Lower lobe of right lung (tissue), 2 donors: Measurements from ENCODE around the gene MRE11. TPM values are rescaled to one million over a fixed set of nuclear protein-coding genes. Genes with fewer than 3 reads are reported as not detected.

Experiments
- ATAC-seq, 2 donors: fragments of 200-7000 bp; cut with Tn5 transposase; one replicate each; pipeline ENCODE4 v1.9.1; 2020 to 2022; ENCODE audit warnings: mild to moderate bottlenecking in 2 of 2, moderate library complexity in 2 of 2
- DNase-seq: peaks from one replicate; pipeline ENCODE4 v3.0.0-alpha.2; 2020
- H3K27ac ChIP-seq: fragments of 200-600 bp; one replicate; pipeline ENCODE4 v1.8.0; 2022
- H3K27me3 ChIP-seq: fragments of 200-600 bp; one replicate; pipeline ENCODE4 v1.8.0; 2022; ENCODE audit warnings: low read depth
- H3K36me3 ChIP-seq: fragments of 200-600 bp; one replicate; pipeline ENCODE4 v1.8.0; 2022; ENCODE audit warnings: mild to moderate bottlenecking
- H3K4me1 ChIP-seq: fragments of 200-600 bp; one replicate; pipeline ENCODE4 v1.8.0; 2022
- H3K4me3 ChIP-seq: fragments of 200-600 bp; one replicate; pipeline ENCODE4 v1.8.0; 2022; ENCODE audit warnings: mild to moderate bottlenecking
- H3K9me3 ChIP-seq: fragments of 200-600 bp; one replicate; pipeline ENCODE4 v1.8.0; 2022
- CTCF ChIP-seq: fragments of 200-600 bp; IDR thresholded peaks from one replicate; pipeline ENCODE4 v1.8.0; 2022; ENCODE audit warnings: antibody characterized with exemption, mild to moderate bottlenecking
- intact Hi-C: fragments of 100-400 bp; cut with DNase I; formaldehyde crosslinking; loops from one replicate; pipeline ENCODE4 v1.11.0; 2022
- total RNA-seq: library from RNA; stranded (reverse); fragmentation: NEBNext Ultra II Directional; extraction: Animal tissue kit (Norgen Biotek cat#: 25700); gene quantifications from one replicate; pipeline ENCODE4 v1.2.1, GENCODE V29; 2021
- donor health status: DM: no; HTN: yes; CAD: no; lungs with severe emphysema.

MRE11 gene
- total RNA-seq, 1 donor from 2014 or later = 17.6 TPM

DNA sequence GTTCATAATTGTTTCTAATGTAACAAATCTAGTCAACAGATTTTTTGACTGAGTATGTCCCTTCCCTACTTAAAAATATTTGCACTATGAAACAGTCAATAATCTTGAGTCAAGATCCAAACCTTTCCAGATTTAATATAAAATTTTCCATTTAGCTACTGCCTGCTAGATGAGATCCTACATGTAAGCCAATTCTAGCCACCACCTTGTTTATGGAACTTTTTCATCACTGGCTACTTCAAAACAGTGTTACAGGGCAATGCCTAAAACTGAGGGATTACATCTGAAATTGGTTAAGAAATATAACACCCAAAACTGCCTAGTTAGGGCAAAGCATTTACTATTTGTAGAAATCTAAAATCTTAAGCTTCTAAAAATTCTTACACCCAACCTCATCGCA is 39.6 kb upstream of the MRE11 start:
- no peaks in the 10 kb centered on the region for H3K9me3 ChIP-seq
- TF ChIP-seq CTCF = no peak
- H3K4me3 ChIP-seq = no peak overlapping the region
- H3K4me1 ChIP-seq = no peaks in the 10 kb centered on the region
- intact Hi-C loops = no loop called here
- no peaks in the 10 kb centered on the region for H3K36me3 ChIP-seq
- H3K27me3 ChIP-seq = no peaks in the 10 kb centered on the region
- no peak for DNase-seq
- no peak overlapping the region for H3K27ac ChIP-seq
- ATAC-seq = no peak

DNA sequence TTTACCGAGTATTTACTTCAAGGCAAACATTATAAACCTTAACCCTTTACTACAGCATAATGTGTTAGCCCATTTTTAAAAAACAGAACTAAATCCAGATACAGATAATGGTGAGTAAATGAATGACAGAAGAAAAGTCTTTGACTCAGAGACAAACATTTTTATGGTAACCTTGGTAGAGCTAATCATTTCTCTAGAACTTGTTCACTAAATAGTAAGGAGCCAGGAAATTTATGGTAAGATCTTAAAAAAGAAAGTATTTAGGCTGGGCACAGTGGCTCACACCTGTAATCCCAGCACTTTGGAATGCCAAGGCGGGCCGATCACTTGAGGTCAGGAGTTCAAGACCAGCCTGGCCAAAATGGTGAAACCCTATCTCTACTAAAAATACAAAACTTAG is 38.6 kb upstream of the MRE11 start:
- no peaks in the 10 kb centered on the region for H3K27me3 ChIP-seq
- no peak overlapping the region for H3K4me3 ChIP-seq
- TF ChIP-seq CTCF = no peak
- H3K4me1 ChIP-seq = no peaks in the 10 kb centered on the region
- H3K9me3 ChIP-seq = no peaks in the 10 kb centered on the region
- no peak overlapping the region for H3K27ac ChIP-seq
- ATAC-seq = no peak
- intact Hi-C loops = no loop called here
- H3K36me3 ChIP-seq = no peaks in the 10 kb centered on the region
- no peak for DNase-seq

- ATAC-seq (no peak), DNase-seq (no peak)
- peaks cover 4% of the 10 kb centered on the region for H3K4me1 ChIP-seq
- intact Hi-C loops = no loop called here
- no peak for TF ChIP-seq CTCF
- no peak overlapping the region for H3K4me3 ChIP-seq
- H3K9me3 ChIP-seq = no peaks in the 10 kb centered on the region
- no peaks in the 10 kb centered on the region for H3K36me3 ChIP-seq
- H3K27ac ChIP-seq = no peak overlapping the region
- H3K27me3 ChIP-seq = no peaks in the 10 kb centered on the region
Measured at GRCh38 chr11:94528551-94528950, 34.9 kb upstream of the MRE11 start.

GRCh38 chr11:94526645-94527438 is 33.2 kb upstream of the MRE11 start:
- Histone ChIP-seq H3K4me3 (no peak overlapping the region), H3K4me1 (peaks cover 4% of the 10 kb centered on the region), H3K9me3 (no peaks in the 10 kb centered on the region), H3K36me3 (no peaks in the 10 kb centered on the region), H3K27me3 (no peaks in the 10 kb centered on the region), H3K27ac (no peak overlapping the region)
- intact Hi-C loops = no loop called here
- no peak for TF ChIP-seq CTCF
- DNase-seq (no peak), ATAC-seq (no peak)

DNA sequence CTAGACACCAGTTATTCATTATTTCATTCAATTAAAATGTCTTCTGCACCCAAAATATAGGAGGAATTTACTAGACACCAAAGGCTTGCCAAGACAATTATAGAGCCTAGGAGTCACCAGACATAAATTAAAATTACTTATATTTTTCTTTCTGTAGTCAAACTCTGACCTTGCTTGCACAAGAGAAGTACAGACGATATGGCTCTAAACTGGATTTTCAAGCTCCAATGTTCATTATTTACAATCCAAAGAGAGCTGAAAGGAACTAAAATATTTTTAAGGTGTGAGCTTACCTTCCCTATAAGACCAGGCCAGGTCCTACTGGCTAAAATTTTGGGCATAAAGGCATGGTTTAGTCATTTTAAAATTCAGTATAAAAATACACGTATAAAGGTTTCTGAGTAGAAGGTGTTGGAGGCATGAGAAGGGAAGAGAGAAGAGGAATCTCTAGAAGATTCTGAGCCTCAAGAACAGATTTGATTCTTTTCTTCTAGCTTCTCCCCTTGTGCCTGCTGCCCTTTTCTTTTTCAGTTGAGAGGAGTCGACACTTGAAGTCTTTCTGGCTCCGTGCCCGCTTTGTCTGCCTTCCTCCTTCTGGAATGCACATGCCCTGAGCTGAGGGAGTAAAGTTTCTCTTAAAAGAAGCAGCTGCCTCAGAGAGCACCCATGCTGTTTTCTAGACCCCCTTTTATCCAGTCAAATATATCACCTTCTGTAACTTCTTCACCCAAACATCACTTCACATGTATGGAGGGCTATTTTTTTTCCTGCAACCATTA is 32.1 kb upstream of the MRE11 start:
- H3K4me3 ChIP-seq = no peak overlapping the region
- H3K36me3 ChIP-seq = no peaks in the 10 kb centered on the region
- ATAC-seq = peak in 1 of 2 donors; percentile 41
- TF ChIP-seq CTCF = no peak
- intact Hi-C loops = no loop called here
- H3K9me3 ChIP-seq = no peaks in the 10 kb centered on the region
- no peaks in the 10 kb centered on the region for H3K27me3 ChIP-seq
- peak; percentile 85 for DNase-seq
- H3K4me1 ChIP-seq = peaks cover 4% of the 10 kb centered on the region
- H3K27ac ChIP-seq = no peak overlapping the region
